ENCODE results near the gene DGLUCY.

GRCh38 chr14:91257328-91258010, 143.6 kb downstream of the DGLUCY start:
- TF ChIP-seq CTCF (IDR thresholded peaks at IDR 0.05; ENCODE audit: borderline replicate concordance, extremely low read depth, low read length, poor library complexity, severe bottlenecking): no peak
- TF ChIP-seq EZH2 (IDR thresholded peaks at IDR 0.05; ENCODE audit: borderline replicate concordance, low read depth, low read length, severe bottlenecking): no peak

Data from DND-41 (cell line).